HG02943 (cell line): ENCODE data around the gene SERPINA5.

ENCODE experiments used
- ATAC-seq: cut with Tn5 transposase; IDR thresholded peaks from one replicate; pipeline ENCODE4 v1.9.1; 2021; ENCODE audit warnings: mild to moderate bottlenecking, low read depth, moderate library complexity; ENCODE audit not compliant: unreplicated experiment

The SERPINA5 gene

GRCh38 chr14:94640721-94641631 is 59.8 kb downstream of the SERPINA5 start:
- no peak for ATAC-seq

- no peak for ATAC-seq
Observed at GRCh38 chr14:94641632-94641955, 60.4 kb downstream of the SERPINA5 start.
